Choroid plexus epithelial cell (primary cell): ENCODE results near the gene GRIN2D.
A peak's percentile ranks its signal among the peaks of the same experiment; 100 is the strongest.

ENCODE experiments used
- DNase-seq: peaks from one replicate; pipeline ENCODE4 v3.0.0-alpha.2; 2010; ENCODE audit warnings: low read depth
- H3K4me3 ChIP-seq: 2 replicates; pipeline ENCODE4 v1.5.1; 2011; ENCODE audit warnings: low read depth, mild to moderate bottlenecking, control low read depth, low read length, moderate library complexity
- CTCF ChIP-seq: conservative IDR thresholded peaks from 2 replicates; pipeline ENCODE4 v1.5.1; 2011; ENCODE audit warnings: low read depth, mild to moderate bottlenecking, control low read depth, inconsistent platforms, low read length, moderate library complexity

Gene GRIN2D

DNA sequence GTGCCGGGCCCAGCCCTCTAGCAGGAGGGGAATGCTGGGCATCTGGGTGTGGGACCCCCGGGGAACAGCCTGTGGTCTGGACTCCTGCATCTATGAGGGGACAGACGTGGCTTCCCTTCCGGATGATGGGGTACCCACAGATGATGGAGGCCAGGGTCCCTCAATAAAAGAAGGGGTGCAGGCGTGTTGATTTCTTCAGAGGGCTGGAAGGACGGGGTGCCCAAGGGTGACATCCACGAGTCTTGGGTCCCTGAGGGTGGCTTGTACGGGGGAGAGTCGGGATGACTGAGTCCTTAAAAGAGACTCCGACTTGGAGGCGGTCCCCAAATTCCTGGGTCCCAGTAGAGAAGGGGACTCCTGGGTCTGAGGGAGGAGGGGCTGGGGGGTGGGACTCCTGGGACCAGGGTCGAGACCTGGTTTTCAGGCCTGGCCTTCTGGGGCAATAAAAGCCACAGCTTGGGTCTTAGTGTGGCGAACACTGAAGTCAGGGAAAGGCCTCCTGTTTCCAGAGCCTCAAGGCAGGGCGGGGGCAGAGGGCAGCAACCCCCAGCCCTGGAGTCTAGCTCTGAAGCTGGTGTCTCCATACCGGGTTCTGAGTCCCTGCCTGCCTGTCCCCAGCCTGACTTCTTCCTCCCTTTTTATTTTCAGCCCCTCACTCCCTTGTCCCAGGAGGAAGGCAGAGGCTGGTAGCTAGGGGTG, 459 bp upstream of the GRIN2D start:
- no peak for DNase-seq
- TF ChIP-seq CTCF, result no peak
- no peak overlapping the region for H3K4me3 ChIP-seq

DNA sequence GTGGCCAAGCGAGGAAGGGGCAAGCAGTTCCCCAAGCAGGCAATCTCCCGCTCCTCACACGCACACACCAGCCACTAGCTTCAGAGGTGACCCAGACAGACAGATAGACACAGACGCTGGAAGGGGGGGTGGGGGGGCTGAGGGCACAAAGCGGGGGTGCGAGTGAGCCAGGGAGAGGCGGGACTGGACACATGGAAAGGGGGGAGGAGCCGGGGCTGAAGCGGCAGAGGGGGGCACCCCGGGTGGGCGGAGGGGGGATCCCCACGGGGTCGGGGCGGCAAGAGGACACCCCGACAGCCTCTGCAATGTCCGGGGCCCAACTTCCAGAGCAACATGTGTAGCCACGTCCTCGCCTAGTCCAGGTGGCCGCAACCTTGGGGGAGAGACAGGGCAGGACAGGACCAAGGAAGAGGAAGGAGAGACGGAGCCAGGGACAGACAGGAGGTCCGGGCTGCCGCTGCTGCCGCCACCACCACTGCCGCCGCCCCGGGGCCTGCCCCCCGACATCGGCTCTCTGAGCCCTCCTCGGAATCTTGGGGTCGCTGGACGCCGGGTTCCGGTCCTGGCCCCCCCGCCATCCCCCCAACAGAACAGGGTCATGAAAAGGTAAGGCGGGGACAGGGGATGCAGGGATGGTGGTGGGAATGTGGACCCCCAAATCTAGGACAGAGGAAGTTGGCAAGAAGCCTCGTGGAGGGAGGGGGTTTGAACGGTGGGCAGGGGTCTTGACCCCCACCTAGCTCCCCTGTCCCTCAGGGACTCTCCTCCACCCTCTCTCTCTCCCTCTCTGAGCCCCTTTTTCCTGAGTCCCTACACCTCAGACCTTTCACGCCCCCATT, 1.1 kb downstream of the GRIN2D start:
- no peak for TF ChIP-seq CTCF
- DNase-seq, result no peak
- H3K4me3 ChIP-seq, result peak overlapping the region; percentile 37

DNA sequence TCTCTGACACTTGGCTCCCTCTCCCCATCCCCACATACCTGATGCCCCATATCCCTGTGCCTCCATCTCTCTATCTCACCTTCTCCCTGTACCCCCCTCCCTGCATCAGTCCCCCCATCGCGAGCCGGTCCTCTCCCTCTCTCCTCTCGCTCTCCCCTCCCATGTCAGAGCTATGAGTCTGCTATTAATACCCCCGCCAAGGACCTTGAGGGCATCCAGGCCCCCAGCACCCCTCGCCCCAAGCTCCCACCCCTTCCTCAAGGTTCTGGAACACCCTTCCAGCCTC, 1.6 kb downstream of the GRIN2D start:
- no peak for TF ChIP-seq CTCF

GRCh38 chr19:48395499-48395898, 2.0 kb downstream of the GRIN2D start:
- H3K4me3 ChIP-seq, result no peak overlapping the region

More for the DNA sequence above, 1.6 kb downstream of the GRIN2D start:
- no peak overlapping the region for H3K4me3 ChIP-seq
- no peak for DNase-seq

DNA sequence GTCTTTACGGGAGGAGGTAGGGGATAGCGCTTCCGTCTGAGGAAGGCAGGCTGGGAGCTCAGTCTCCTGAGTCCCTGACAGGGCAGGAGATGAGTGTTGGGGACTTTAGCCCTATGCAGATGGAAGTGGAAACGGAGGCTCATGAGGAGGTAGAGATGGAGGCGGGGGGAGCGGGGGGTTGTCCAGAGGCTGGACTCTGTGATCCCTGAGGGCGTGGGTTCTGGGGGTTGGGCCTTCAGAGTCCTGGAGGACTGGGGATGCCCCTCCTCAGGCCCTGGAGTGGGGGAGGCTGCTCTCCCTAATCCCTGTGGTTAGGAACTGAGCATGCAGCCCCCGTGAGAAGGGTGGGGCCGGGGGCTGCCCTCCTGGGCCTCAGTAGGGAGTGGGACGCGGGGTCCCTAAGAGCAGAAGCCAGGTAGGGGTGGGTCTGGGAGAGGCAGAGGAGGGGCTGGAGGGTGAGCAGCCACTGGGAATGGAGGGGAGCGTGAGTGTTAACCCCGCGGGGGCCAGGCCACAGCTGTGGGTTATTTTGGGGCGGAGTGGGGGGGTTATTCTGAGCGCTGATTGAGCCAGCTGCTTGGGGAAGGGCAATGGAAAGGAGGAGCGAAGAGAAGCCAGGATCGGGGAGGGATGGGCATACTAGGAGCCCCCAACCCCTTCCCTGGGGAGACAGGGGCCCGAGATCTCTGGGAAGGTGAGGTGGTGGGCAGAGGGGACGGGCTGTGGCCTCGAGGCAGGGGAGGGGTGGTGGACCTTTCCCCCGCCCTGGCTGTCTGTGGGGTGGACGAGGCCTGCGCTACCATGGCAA, 2.8 kb downstream of the GRIN2D start:
- DNase-seq, result no peak
- no peak overlapping the region for H3K4me3 ChIP-seq
- no peak for TF ChIP-seq CTCF

More at GRCh38 chr19:48395499-48395898, 2.0 kb downstream of the GRIN2D start:
- no peak for DNase-seq
- TF ChIP-seq CTCF, result no peak

DNA sequence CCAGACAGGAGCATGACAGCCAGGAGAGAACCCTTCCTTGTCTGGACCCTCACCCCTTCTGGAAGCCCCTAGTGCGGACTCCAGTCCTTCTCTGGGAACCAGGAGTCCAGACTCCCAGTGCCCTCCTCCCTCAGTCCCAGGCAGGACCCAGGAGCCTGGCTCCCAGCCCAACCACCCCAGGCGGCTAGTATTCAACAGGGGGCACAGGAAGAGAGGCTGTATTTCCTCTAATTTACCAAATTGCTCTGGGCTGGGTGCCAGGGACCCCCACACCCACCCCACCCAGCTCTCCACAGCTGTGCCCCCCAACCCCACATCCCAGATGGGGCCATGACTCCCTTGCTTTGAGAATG, 3.3 kb downstream of the GRIN2D start:
- no peak for DNase-seq
- no peak for TF ChIP-seq CTCF
- no peak overlapping the region for H3K4me3 ChIP-seq
